ENCODE results near the gene EDAR.

The EDAR gene

GRCh38 chr2:108983610-108984009 is 5.4 kb downstream of the EDAR start:
- H3K4me3 Mint-ChIP-seq, result no peak overlapping the region
- H3K27me3 Mint-ChIP-seq (ENCODE audit: low read depth), result peaks cover 33% of the 10 kb centered on the region
- H3K4me1 Mint-ChIP-seq, result peaks cover 11% of the 10 kb centered on the region
- no peak for TF ChIP-seq CTCF (IDR thresholded peaks at IDR 0.05; ENCODE audit: unreplicated experiment in 3 of 3)
- H3K9me3 Mint-ChIP-seq, result no peaks in the 10 kb centered on the region
- no peaks in the 10 kb centered on the region for H3K36me3 Mint-ChIP-seq (ENCODE audit: low read depth)
- H3K27ac Mint-ChIP-seq, result no peak overlapping the region

GRCh38 chr2:108983061-108983460 is 6.0 kb downstream of the EDAR start:
- Mint-ChIP-seq H3K36me3 (ENCODE audit: low read depth) (no peaks in the 10 kb centered on the region), H3K27ac (peak overlapping the region in 1 of 3 experiments; percentile 20), H3K4me1 (peaks cover 8% of the 10 kb centered on the region), H3K9me3 (no peaks in the 10 kb centered on the region), H3K4me3 (no peak overlapping the region), H3K27me3 (ENCODE audit: low read depth) (peaks cover 28% of the 10 kb centered on the region)
- TF ChIP-seq CTCF (IDR thresholded peaks at IDR 0.05; ENCODE audit: unreplicated experiment in 3 of 3), result no peak

- Mint-ChIP-seq H3K27ac (peak overlapping the region in 2 of 3 experiments; percentile 78 to 86), H3K9me3 (no peaks in the 10 kb centered on the region), H3K4me3 (no peak overlapping the region), H3K4me1 (peaks cover 6% of the 10 kb centered on the region), H3K27me3 (ENCODE audit: low read depth) (peaks cover 20% of the 10 kb centered on the region), H3K36me3 (ENCODE audit: low read depth) (no peaks in the 10 kb centered on the region)
- no peak for TF ChIP-seq CTCF (IDR thresholded peaks at IDR 0.05; ENCODE audit: unreplicated experiment in 3 of 3)
Measured at GRCh38 chr2:108982259-108982679, 6.8 kb downstream of the EDAR start.

GRCh38 chr2:108981846-108982245 is 7.2 kb downstream of the EDAR start:
- TF ChIP-seq CTCF (IDR thresholded peaks at IDR 0.05; ENCODE audit: unreplicated experiment in 3 of 3), result no peak
- H3K27ac Mint-ChIP-seq, result peak overlapping the region; percentile 64 to 86 (median 78)
- H3K4me3 Mint-ChIP-seq, result no peak overlapping the region
- no peaks in the 10 kb centered on the region for H3K9me3 Mint-ChIP-seq
- H3K4me1 Mint-ChIP-seq, result peaks cover 6% of the 10 kb centered on the region
- no peaks in the 10 kb centered on the region for H3K36me3 Mint-ChIP-seq (ENCODE audit: low read depth)
- H3K27me3 Mint-ChIP-seq (ENCODE audit: low read depth), result peaks cover 16% of the 10 kb centered on the region

DNA sequence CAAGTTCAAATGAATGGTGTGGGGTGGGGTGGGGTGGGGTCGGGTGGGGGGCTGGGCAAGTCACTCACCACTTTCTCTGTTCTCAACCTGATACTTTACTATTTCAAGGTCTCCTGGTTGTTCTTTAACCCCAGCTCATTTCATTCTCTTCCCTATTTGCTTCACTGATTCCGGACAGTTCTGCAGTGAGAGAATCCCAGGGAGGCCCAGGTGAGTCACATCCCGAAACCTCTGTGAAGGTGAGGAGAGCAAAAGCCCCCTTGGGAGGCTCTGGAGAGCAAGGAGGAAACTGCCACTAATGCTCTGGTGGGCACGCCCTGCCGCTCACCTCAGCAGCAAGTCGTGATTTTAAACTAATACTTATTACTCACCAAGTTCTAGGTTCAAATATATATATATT is 8.9 kb downstream of the EDAR start:
- Mint-ChIP-seq H3K4me3 (no peak overlapping the region), H3K9me3 (no peaks in the 10 kb centered on the region), H3K27ac (peak overlapping the region; percentile 64 to 86 (median 70)), H3K36me3 (ENCODE audit: low read depth) (no peaks in the 10 kb centered on the region), H3K4me1 (peaks cover 6% of the 10 kb centered on the region), H3K27me3 (ENCODE audit: low read depth) (peaks cover 18% of the 10 kb centered on the region)
- TF ChIP-seq CTCF (IDR thresholded peaks at IDR 0.05; ENCODE audit: unreplicated experiment in 3 of 3), result no peak

GRCh38 chr2:108979461-108979860 is 9.6 kb downstream of the EDAR start:
- Mint-ChIP-seq H3K4me3 (no peak overlapping the region), H3K4me1 (peaks cover 6% of the 10 kb centered on the region), H3K27me3 (ENCODE audit: low read depth) (peaks cover 18% of the 10 kb centered on the region), H3K27ac (peak overlapping the region; percentile 64 to 86 (median 70)), H3K9me3 (no peaks in the 10 kb centered on the region), H3K36me3 (ENCODE audit: low read depth) (no peaks in the 10 kb centered on the region)
- TF ChIP-seq CTCF (IDR thresholded peaks at IDR 0.05; ENCODE audit: unreplicated experiment in 3 of 3), result no peak

Measured in nephron (organoid).